ENCODE data around the gene STAT3.

GRCh38 chr17:42346481-42346880, 41.8 kb downstream of the STAT3 start:
- TF ChIP-seq CTCF (IDR thresholded peaks at IDR 0.05): no peak
- no peak for TF ChIP-seq ZFX (IDR thresholded peaks at IDR 0.05; ENCODE audit: borderline replicate concordance)

Data from 22Rv1 (cell line).